UCSD-AML1 (cell line): Measurements from ENCODE around the gene MS4A6E.
"Not testable (repeated sequence)": the region's sequence is repeated elsewhere in the genome, so short reads cannot be mapped to it uniquely, and the experiment has no call there.

ENCODE experiments used
- DNase-seq: peaks from one replicate; lab custom pipeline; 2025; ENCODE audit not compliant: unreplicated experiment; lab: John Stamatoyannopoulos, UW

The MS4A6E gene

GRCh38 chr11:60326955-60327354 lies at the start of gene MS4A6E:
MS4A6E (plus strand) TSS chr11:60327255; CDS start chr11:60334896, 7,641 bp downstream.
- no peak for DNase-seq

DNA sequence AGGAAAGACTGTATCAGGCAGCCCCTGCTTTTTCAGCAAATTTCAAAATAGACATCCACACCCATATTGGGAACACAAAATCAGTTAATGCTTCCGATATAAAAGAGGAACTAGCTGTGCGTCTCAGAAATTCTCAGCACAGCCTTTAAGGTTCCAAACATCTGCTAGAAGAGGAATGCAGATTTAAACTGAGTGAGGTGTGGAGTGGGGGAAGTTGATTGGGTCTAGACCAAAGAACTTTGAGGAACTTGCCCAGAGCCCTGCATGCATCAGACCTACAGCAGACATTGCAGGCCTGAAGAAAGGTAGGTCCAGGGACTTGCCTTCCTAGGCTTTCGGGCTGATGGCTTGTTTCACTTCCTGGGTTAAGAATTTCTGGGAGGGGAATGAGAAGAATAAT lies 46.6 kb upstream of the MS4A6E start, which contains the start of gene MS4A4A:
Gene MS4A4A, plus strand, starts transcription at position 255 of the 400 bp plus-strand sequence. Its CDS starts 10 bp downstream, at position 265.
- peak; percentile 14 for DNase-seq

DNA sequence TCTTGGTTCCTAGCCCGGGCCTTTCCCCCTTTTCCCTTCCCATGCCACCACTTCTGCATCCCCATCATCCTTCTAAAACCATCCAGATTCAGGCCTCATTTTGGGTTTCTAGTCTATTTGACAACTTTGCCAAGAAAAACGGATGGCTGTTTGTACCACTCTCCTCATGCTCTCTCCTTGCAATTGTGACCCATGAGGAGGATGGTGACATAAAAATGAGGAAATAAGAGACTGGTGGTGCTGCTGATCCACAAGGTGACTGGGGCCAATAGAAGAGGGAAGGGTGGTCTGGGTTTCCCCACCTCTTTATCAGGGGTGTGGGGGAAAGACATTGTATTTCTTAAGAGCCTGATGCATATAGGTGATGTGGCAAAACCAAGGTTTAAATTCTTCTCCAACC lies 45.6 kb upstream of the MS4A6E start:
- DNase-seq = no peak

GRCh38 chr11:60282286-60282685 lies 44.8 kb upstream of the MS4A6E start:
- DNase-seq = no peak

- not testable (repeated sequence) for DNase-seq
Measured at GRCh38 chr11:60285411-60286126, 41.5 kb upstream of the MS4A6E start.

- DNase-seq = no peak
Measured at GRCh38 chr11:60288531-60288930, 38.5 kb upstream of the MS4A6E start.

DNA sequence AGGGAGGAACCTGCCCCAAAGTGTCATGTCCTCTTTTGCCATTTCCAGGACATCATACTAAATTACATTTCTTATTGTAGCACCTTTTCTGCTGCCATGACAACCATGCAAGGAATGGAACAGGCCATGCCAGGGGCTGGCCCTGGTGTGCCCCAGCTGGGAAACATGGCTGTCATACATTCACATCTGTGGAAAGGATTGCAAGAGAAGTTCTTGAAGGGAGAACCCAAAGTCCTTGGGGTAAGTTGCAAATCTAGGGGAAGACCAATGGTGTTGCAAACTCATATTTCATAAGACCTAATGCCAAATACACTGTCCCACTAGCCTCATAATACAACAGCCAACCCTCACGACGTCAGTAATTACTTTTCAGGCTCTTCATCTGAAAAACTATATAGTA lies 34.9 kb upstream of the MS4A6E start:
- no peak for DNase-seq

GRCh38 chr11:60301178-60301577 lies 25.9 kb upstream of the MS4A6E start:
- DNase-seq = no peak

DNA sequence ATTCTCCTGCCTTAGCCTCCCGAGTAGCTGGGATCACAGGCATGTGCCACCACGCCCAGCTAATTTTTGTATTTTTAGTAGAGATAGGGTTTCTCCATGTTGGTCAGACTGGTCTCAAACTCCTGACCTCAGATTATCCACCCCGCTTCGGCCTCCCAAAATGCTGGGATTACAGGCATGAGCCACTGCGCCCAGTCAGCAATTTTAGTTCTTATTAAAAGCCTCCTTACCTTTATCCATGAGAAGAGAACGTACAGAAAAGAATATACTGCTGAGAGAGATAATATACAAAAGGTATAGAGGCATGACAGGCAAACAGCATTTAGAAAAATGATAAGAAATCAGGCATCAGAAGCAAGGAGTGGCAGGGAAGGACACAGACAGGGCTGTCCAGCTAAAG lies 25.2 kb upstream of the MS4A6E start:
- DNase-seq = not testable (repeated sequence)

- DNase-seq = no peak
Measured at GRCh38 chr11:60303661-60304060, 23.4 kb upstream of the MS4A6E start.

GRCh38 chr11:60305906-60306619 lies 21.0 kb upstream of the MS4A6E start:
- no peak for DNase-seq

GRCh38 chr11:60307507-60308195 lies 19.4 kb upstream of the MS4A6E start:
- DNase-seq = no peak

- no peak for DNase-seq
Measured at GRCh38 chr11:60310407-60310998, 16.6 kb upstream of the MS4A6E start.

GRCh38 chr11:60314635-60315321 lies 12.3 kb upstream of the MS4A6E start:
- DNase-seq = no peak

DNA sequence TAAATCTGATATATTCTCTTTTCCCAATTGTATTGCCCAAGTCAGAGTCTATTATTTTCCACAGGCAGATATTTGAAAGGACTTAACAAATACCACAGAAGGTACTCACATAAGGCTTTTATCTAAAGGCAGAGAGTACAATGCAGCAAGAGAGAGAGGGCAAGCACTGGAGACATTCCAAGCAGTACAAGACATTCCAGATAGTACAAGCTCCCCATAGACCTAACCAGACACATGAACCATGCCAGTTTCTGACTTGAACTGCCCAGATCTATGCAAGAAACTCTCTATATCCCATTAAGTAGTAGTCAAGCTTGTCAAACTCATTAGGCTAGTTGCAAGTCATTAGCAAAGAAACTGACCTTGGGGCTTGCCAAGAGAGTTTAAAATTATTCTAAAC lies 11.2 kb upstream of the MS4A6E start:
- DNase-seq = no peak

DNA sequence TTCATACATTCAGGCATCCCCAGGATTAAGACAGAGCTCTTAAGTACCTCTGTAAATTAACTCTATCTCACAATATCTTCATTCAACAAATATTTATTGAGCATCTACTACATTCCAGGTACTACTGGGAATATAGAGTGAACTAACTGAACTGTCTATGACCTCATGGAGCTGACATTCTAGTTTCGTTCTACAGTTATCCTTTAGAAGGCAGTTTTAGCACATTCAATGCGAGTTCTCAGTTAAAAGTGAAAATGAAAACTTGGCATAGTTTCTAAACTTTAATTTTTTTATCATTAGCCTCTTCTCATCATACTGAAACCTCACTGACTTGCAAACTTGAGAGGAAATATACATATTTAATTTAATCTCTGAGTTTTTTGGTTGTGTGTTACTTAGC lies 10.7 kb upstream of the MS4A6E start:
- DNase-seq = no peak

- DNase-seq = no peak
Measured at GRCh38 chr11:60318726-60319125, 8.3 kb upstream of the MS4A6E start.

DNA sequence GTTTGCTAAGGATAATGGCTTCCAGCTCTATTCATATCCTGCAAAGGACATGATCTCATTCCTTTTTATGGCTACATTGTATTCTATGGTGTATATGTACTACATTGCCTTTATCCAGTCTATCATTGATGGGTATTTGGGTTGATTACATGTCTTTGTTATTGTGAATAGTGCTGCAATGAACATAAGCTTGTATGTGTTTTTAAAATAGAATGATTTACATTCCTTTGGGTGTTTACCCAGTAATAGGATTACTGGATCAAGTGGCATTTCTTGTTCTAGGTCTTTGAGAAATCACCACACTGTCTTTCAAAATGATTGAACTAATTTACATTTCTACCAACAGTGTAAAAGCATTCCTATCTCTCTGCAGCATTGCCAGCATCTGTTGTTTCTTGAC lies 6.0 kb upstream of the MS4A6E start:
- DNase-seq = no peak

DNA sequence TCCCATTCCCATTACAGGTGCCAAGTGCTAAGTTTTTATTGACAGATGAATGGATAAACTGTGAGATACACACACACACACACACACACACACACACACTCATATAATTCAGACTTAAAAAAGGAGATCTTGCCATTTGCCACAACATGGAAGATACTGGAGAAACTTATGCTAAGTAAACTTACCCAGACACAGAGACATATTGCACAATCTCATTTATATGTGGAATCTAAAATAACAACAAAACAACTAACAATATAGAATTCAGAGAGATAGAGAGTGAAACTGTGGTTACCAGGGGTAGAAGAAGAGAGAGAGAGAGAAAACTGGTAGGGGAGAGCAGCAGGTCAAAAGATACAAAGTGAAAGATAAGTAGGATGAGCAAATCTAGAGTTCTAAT lies 1.4 kb downstream of the MS4A6E start:
- DNase-seq = no peak

DNA sequence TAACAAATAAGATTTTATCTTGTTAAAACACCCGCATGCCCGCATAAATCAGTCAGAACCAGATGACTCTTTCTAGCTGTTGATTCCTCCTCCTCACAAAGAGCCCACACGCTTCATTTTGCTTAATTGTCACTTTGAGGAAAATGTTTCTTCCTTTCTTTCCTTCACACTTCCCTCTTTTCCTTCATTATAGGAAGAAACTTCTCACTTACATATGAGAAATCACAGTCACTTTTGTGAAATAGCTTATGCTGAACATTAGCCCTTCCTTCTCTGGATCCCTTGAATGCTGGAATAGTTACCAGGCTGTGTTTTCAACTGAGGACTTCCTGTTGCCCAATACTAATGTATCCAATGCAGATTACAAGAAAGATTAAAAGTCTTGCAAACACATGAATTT lies 5.8 kb downstream of the MS4A6E start:
- DNase-seq = no peak
